HG02840 (cell line): Measurements from ENCODE around the gene SEC16A.

Experiments used
- ATAC-seq: cut with Tn5 transposase; IDR thresholded peaks from one replicate; pipeline ENCODE4 v1.9.1; 2021; ENCODE audit warnings: mild to moderate bottlenecking, moderate library complexity, moderate number of reproducible peaks; ENCODE audit not compliant: unreplicated experiment, low FRiP score

SEC16A gene

GRCh38 chr9:136520053-136520540 is 37.3 kb upstream of the SEC16A start:
- no peak for ATAC-seq

- ATAC-seq, result no peak
Observed at GRCh38 chr9:136519263-136520052, 36.6 kb upstream of the SEC16A start.

- no peak for ATAC-seq
Observed at GRCh38 chr9:136518623-136519022, 35.8 kb upstream of the SEC16A start.

GRCh38 chr9:136517950-136518349 is 35.1 kb upstream of the SEC16A start:
- ATAC-seq, result no peak

GRCh38 chr9:136517012-136517743 is 34.3 kb upstream of the SEC16A start:
- ATAC-seq, result no peak

GRCh38 chr9:136516191-136516654 is 33.4 kb upstream of the SEC16A start:
- no peak for ATAC-seq

GRCh38 chr9:136515276-136515675 is 32.4 kb upstream of the SEC16A start:
- no peak for ATAC-seq

GRCh38 chr9:136514022-136514714 is 31.3 kb upstream of the SEC16A start:
- ATAC-seq, result no peak

GRCh38 chr9:136513191-136513590 is 30.4 kb upstream of the SEC16A start:
- no peak for ATAC-seq

GRCh38 chr9:136512651-136513071 is 29.8 kb upstream of the SEC16A start:
- ATAC-seq, result no peak

- ATAC-seq, result no peak
Observed at GRCh38 chr9:136511670-136512592, 29.1 kb upstream of the SEC16A start.

- ATAC-seq, result no peak
Observed at GRCh38 chr9:136511144-136511669, 28.4 kb upstream of the SEC16A start.

GRCh38 chr9:136510561-136510960 is 27.7 kb upstream of the SEC16A start:
- ATAC-seq, result no peak

GRCh38 chr9:136509549-136509948 is 26.7 kb upstream of the SEC16A start:
- no peak for ATAC-seq

- ATAC-seq, result no peak
Observed at GRCh38 chr9:136508729-136509500, 26.1 kb upstream of the SEC16A start.

GRCh38 chr9:136507992-136508375 is 25.1 kb upstream of the SEC16A start:
- no peak for ATAC-seq

- no peak for ATAC-seq
Observed at GRCh38 chr9:136507221-136507991, 24.6 kb upstream of the SEC16A start.

GRCh38 chr9:136506425-136506824 is 23.6 kb upstream of the SEC16A start:
- ATAC-seq, result no peak
